Motor neuron (in vitro differentiated cells): ENCODE measurements around the gene BCL7C. TPM values are rescaled to one million over a fixed set of nuclear protein-coding genes. Genes with fewer than 3 reads are reported as not detected.
A peak's percentile ranks its signal among the peaks of the same experiment; 100 is the strongest.

Source experiments
- ATAC-seq, 8 experiments: fragments of 200-7000 bp; cut with Tn5 transposase; replicated peaks in 6 of 8; 2 replicates each; pipeline ENCODE4 v1.8.0; 2021; ENCODE audit warnings: mild to moderate bottlenecking in 8 of 8, moderate library complexity in 8 of 8
- H3K27ac ChIP-seq, 2 donors: fragments of 250-450 bp; sonication (Bioruptor Pico); 2 replicates each; pipeline ENCODE4 v1.9.0; 2021; ENCODE audit warnings: antibody characterized with exemption in 2 of 2, mild to moderate bottlenecking in 2 of 2, moderate library complexity in 1 of 2
- H3K4me1 ChIP-seq, 2 donors: fragments of 250-450 bp; sonication (Bioruptor Pico); replicated peaks in 1 of 2; 2 replicates each; pipeline ENCODE4 v1.6.1; 2021; ENCODE audit warnings: antibody characterized with exemption in 2 of 2, mild to moderate bottlenecking in 2 of 2, moderate library complexity in 1 of 2
- H3K4me3 ChIP-seq, 5 donors: fragments of 250-450 bp; sonication (Bioruptor Pico); 2 replicates each; pipeline ENCODE4 v1.9.0; 2021; ENCODE audit warnings: antibody characterized with exemption in 5 of 5, mild to moderate bottlenecking in 5 of 5, moderate library complexity in 4 of 5
- WGBS, 10 experiments: fragments of 450-650 bp; shearing (Covaris generic); methylation state at CpG; one replicate each; pipeline ENCODE4 v1.0.0; 2022; 5-methylcytosine and 5-hydroxymethylcytosine counted together
- in situ Hi-C, 9 experiments: fragments of 400-800 bp; cut with MboI; loops; one replicate each; pipeline ENCODE4 v1.15.0; 2021; ENCODE audit warnings: low sequenced_read_pairs in 9 of 9, low pct_unique_long_range_greater_than_20kb in 2 of 9; ENCODE audit not compliant: unreplicated experiment in 9 of 9
- total RNA-seq, 8 experiments: library from RNA; unstranded; fragments of 300-600 nt; gene quantifications; 2 replicates each; pipeline versions ENCODE4 v1.2.3 to v1.2.4, GENCODE V29; 2022

BCL7C gene
- total RNA-seq, 8 experiments from 2014 or later, result 16.7 to 40.3 (median 20.5) TPM

- Histone ChIP-seq H3K27ac (no peak overlapping the region), H3K4me1 (peaks cover 6% of the 10 kb centered on the region in 2 donors), H3K4me3 (no peak overlapping the region)
- 51 to 100% (median 85%) methylated on average over 1 to 7 of the region's 9 CpGs; no CpG with 5 or more reads in 3 of the 10 experiments for WGBS, 10 experiments
- in situ Hi-C loops, result loop anchor here in 2 of 9 experiments (25.0 kb wide), 1 partner anchor 101 kb away; the partner anchor contains the start of gene ZNF629 (in 2 of the 2)
- ATAC-seq, result no peak
These were observed 6.0 kb downstream of the BCL7C start for GRCh38 chr16:30887927-30888326.

- Histone ChIP-seq H3K4me3 (no peak overlapping the region), H3K27ac (no peak overlapping the region), H3K4me1 (no peaks in the 10 kb centered on the region)
- ATAC-seq, result peak in 1 of 8 experiments; percentile 19
- WGBS, 10 experiments, result 80 to 100% (median 92%) methylated on average over 1 of the region's 1 CpG; no CpG with 5 or more reads in 6 of the 10 experiments
- in situ Hi-C loops, result loop anchor here in 2 of 9 experiments (25.0 kb wide), 1 partner anchor 99 kb away; the partner anchor contains the start of gene ZNF629 (in 2 of the 2)
These were observed 7.7 kb downstream of the BCL7C start for GRCh38 chr16:30886145-30886544.

GRCh38 chr16:30885196-30885595 lies 8.7 kb downstream of the BCL7C start:
- no peak for ATAC-seq
- no peak overlapping the region for H3K27ac ChIP-seq
- WGBS, 10 experiments, result 64 to 100% (median 86%) methylated on average over 1 to 6 of the region's 9 CpGs; no CpG with 5 or more reads in 2 of the 10 experiments
- in situ Hi-C loops, result loop anchor here in 2 of 9 experiments (25.0 kb wide), 1 partner anchor 98 kb away; the partner anchor contains the start of gene ZNF629 (in 2 of the 2)
- H3K4me1 ChIP-seq, result no peaks in the 10 kb centered on the region
- H3K4me3 ChIP-seq, result no peak overlapping the region

- in situ Hi-C loops, result loop anchor here in 2 of 9 experiments (25.0 kb wide), 1 partner anchor 97 kb away; the partner anchor contains the start of gene ZNF629 (in 2 of the 2)
- peak in 1 of 8 experiments; percentile 35 for ATAC-seq
- Histone ChIP-seq H3K27ac (no peak overlapping the region), H3K4me1 (no peaks in the 10 kb centered on the region), H3K4me3 (no peak overlapping the region)
- 37 to 100% (median 94%) methylated on average over 1 to 3 of the region's 3 CpGs; no CpG with 5 or more reads in 3 of the 10 experiments for WGBS, 10 experiments
These were observed 9.1 kb downstream of the BCL7C start for GRCh38 chr16:30884760-30885159.

- Histone ChIP-seq H3K4me1 (no peaks in the 10 kb centered on the region), H3K4me3 (no peak overlapping the region), H3K27ac (no peak overlapping the region)
- 0 to 75% (median 59%) methylated on average over 1 of the region's 4 CpGs; no CpG with 5 or more reads in 6 of the 10 experiments for WGBS, 10 experiments
- in situ Hi-C loops, result loop anchor here in 2 of 9 experiments (25.0 kb wide), 1 partner anchor 95 kb away; the partner anchor contains the start of gene ZNF629 (in 2 of the 2)
- peak in 1 of 8 experiments; percentile 24 for ATAC-seq
These were observed 11.2 kb downstream of the BCL7C start for GRCh38 chr16:30882429-30883310.

- Histone ChIP-seq H3K4me3 (peak overlapping the region; percentile 72 to 88 (median 78)), H3K27ac (peak overlapping the region; percentile 92 to 96), H3K4me1 (peaks cover 13 to 15% of the 10 kb centered on the region in 2 donors)
- in situ Hi-C loops, result loop anchor here in 2 of 9 experiments (25.0 kb wide), 1 partner anchor 90 kb away; the partner anchor contains the start of gene ZNF629 (in 2 of the 2)
- WGBS, 10 experiments, result 40 to 100% methylated on average over 1 of the region's 5 CpGs; no CpG with 5 or more reads in 8 of the 10 experiments
- ATAC-seq, result no peak
These were observed 17.0 kb downstream of the BCL7C start for GRCh38 chr16:30876867-30877266.

GRCh38 chr16:30875871-30876801 lies 17.7 kb downstream of the BCL7C start:
- peaks cover 13 to 15% of the 10 kb centered on the region in 2 donors for H3K4me1 ChIP-seq
- no peak for ATAC-seq
- peak overlapping the region; percentile 72 to 88 (median 78) for H3K4me3 ChIP-seq
- in situ Hi-C loops, result loop anchor here in 2 of 9 experiments (25.0 kb wide), 1 partner anchor 89 kb away; the partner anchor contains the start of gene ZNF629 (in 2 of the 2)
- H3K27ac ChIP-seq, result peak overlapping the region; percentile 92 to 96
- WGBS, 10 experiments, result 0 to 20% (median 7%) methylated on average over 2 to 10 of the region's 12 CpGs; no CpG with 5 or more reads in 2 of the 10 experiments

- in situ Hi-C loops, result loop anchor here in 2 of 9 experiments (25.0 kb wide), 1 partner anchor 88 kb away; the partner anchor contains the start of gene ZNF629 (in 2 of the 2)
- Histone ChIP-seq H3K27ac (peak overlapping the region; percentile 92 to 96), H3K4me3 (peak overlapping the region; percentile 72 to 88 (median 78)), H3K4me1 (peaks cover 13 to 15% of the 10 kb centered on the region in 2 donors)
- ATAC-seq, result peak; percentile 94 to 97 (median 96)
- WGBS, 10 experiments, result 0 to 11% (median 0%) methylated on average over 1 to 21 of the region's 85 CpGs; no CpG with 5 or more reads in 3 of the 10 experiments
These were observed 18.8 kb downstream of the BCL7C start for GRCh38 chr16:30874821-30875717.

- Histone ChIP-seq H3K4me3 (peak overlapping the region; percentile 72 to 88 (median 78)), H3K4me1 (peaks cover 13 to 15% of the 10 kb centered on the region in 2 donors), H3K27ac (peak overlapping the region; percentile 92 to 96)
- whole genome bisulfite sequencing, 10 experiments, result 0 to 77% (median 34%) methylated on average over 1 to 10 of the region's 23 CpGs; no CpG with 5 or more reads in 2 of the 10 experiments
- in situ Hi-C loops, result no loop called here
- no peak for ATAC-seq
These were observed 19.5 kb downstream of the BCL7C start for GRCh38 chr16:30874244-30874820.

GRCh38 chr16:30870904-30871303 lies 23.0 kb downstream of the BCL7C start:
- no peak overlapping the region for H3K4me3 ChIP-seq
- H3K4me1 ChIP-seq, result peaks cover 4% of the 10 kb centered on the region in 2 donors
- 64 to 90% (median 83%) methylated on average over 1 to 5 of the region's 6 CpGs; no CpG with 5 or more reads in 5 of the 10 experiments for WGBS, 10 experiments
- no peak for ATAC-seq
- H3K27ac ChIP-seq, result no peak overlapping the region
- in situ Hi-C loops, result no loop called here

- H3K4me3 ChIP-seq, result no peak overlapping the region
- no peak overlapping the region for H3K27ac ChIP-seq
- ATAC-seq, result peak in 3 of 8 experiments; percentile 84 to 97 (median 91)
- 17 to 92% (median 67%) methylated on average over 2 to 5 of the region's 5 CpGs; no CpG with 5 or more reads in 2 of the 10 experiments for WGBS, 10 experiments
- in situ Hi-C loops, result no loop called here
- no peaks in the 10 kb centered on the region for H3K4me1 ChIP-seq
These were observed 26.1 kb downstream of the BCL7C start for GRCh38 chr16:30867747-30868146.
